ENCODE data around the gene RABGAP1L.

Gene RABGAP1L

GRCh38 chr1:174197088-174197487, 37.8 kb downstream of the RABGAP1L start:
- DNase-seq (ENCODE audit: low spot score), result no peak

GRCh38 chr1:174197547-174197946, 38.2 kb downstream of the RABGAP1L start:
- no peak for DNase-seq (ENCODE audit: low spot score)

GRCh38 chr1:174198202-174198601, 38.9 kb downstream of the RABGAP1L start:
- no peak for DNase-seq (ENCODE audit: low spot score)

GRCh38 chr1:174200746-174201145, 41.4 kb downstream of the RABGAP1L start:
- no peak for DNase-seq (ENCODE audit: low spot score)

GRCh38 chr1:174204697-174205308, 45.5 kb downstream of the RABGAP1L start:
- no peak for DNase-seq (ENCODE audit: low spot score)

GRCh38 chr1:174206148-174206836, 47.0 kb downstream of the RABGAP1L start:
- no peak for DNase-seq (ENCODE audit: low spot score)

GRCh38 chr1:174209347-174210187, 50.2 kb downstream of the RABGAP1L start:
- no peak for DNase-seq (ENCODE audit: low spot score)

GRCh38 chr1:174211486-174211885, 52.2 kb downstream of the RABGAP1L start:
- no peak for DNase-seq (ENCODE audit: low spot score)

GRCh38 chr1:174215766-174216165, 56.4 kb downstream of the RABGAP1L start:
- no peak for DNase-seq (ENCODE audit: low spot score)

GRCh38 chr1:174217248-174217647, 57.9 kb downstream of the RABGAP1L start:
- DNase-seq (ENCODE audit: low spot score), result no peak

- peak; percentile 27 for DNase-seq (ENCODE audit: low spot score)
Observed at GRCh38 chr1:174217787-174218574, 58.7 kb downstream of the RABGAP1L start.

- no peak for DNase-seq (ENCODE audit: low spot score)
Observed at GRCh38 chr1:174218983-174219382, 59.7 kb downstream of the RABGAP1L start.

GRCh38 chr1:174219606-174220370, 60.5 kb downstream of the RABGAP1L start:
- DNase-seq (ENCODE audit: low spot score), result no peak

- DNase-seq (ENCODE audit: low spot score), result no peak
Observed at GRCh38 chr1:174221681-174222080, 62.4 kb downstream of the RABGAP1L start.

GRCh38 chr1:174222166-174222949, 63.0 kb downstream of the RABGAP1L start:
- no peak for DNase-seq (ENCODE audit: low spot score)

GRCh38 chr1:174224641-174225040, 65.3 kb downstream of the RABGAP1L start:
- DNase-seq (ENCODE audit: low spot score), result no peak

- no peak for DNase-seq (ENCODE audit: low spot score)
Observed at GRCh38 chr1:174225499-174226204, 66.3 kb downstream of the RABGAP1L start.

- peak; percentile 8 for DNase-seq (ENCODE audit: low spot score)
Observed at GRCh38 chr1:174230399-174230798, 71.1 kb downstream of the RABGAP1L start.

- no peak for DNase-seq (ENCODE audit: low spot score)
Observed at GRCh38 chr1:174232761-174233160, 73.4 kb downstream of the RABGAP1L start.
